Astrocyte of the spinal cord (primary cell): ENCODE results near the gene GAP43.
A peak's percentile ranks its signal among the peaks of the same experiment; 100 is the strongest.

Experiments
- DNase-seq: peaks from one replicate; pipeline ENCODE4 v3.0.0; 2011; ENCODE audit warnings: low read depth, low spot score
- H3K4me3 ChIP-seq: 2 replicates; pipeline ENCODE4 v1.5.1; 2011; ENCODE audit warnings: low read depth, mild to moderate bottlenecking, low read length, moderate library complexity
- CTCF ChIP-seq: IDR thresholded peaks from 2 replicates; pipeline ENCODE4 v1.5.1; 2012; ENCODE audit warnings: low read depth, mild to moderate bottlenecking, low read length, inconsistent platforms
- in situ Hi-C: cut with HindIII; loops from 2 replicates; pipeline ENCODE4 v1.10.0; 2017; ENCODE audit warnings: low sequenced_read_pairs

GAP43 gene

GRCh38 chr3:115709093-115709492, 85.8 kb downstream of the GAP43 start:
- no peak for TF ChIP-seq CTCF
- in situ Hi-C loops, result no loop called here
- no peak overlapping the region for H3K4me3 ChIP-seq
- DNase-seq, result no peak

- TF ChIP-seq CTCF, result no peak
- in situ Hi-C loops, result no loop called here
- no peak overlapping the region for H3K4me3 ChIP-seq
- DNase-seq, result no peak
Observed at GRCh38 chr3:115709931-115710330, 86.6 kb downstream of the GAP43 start.

DNA sequence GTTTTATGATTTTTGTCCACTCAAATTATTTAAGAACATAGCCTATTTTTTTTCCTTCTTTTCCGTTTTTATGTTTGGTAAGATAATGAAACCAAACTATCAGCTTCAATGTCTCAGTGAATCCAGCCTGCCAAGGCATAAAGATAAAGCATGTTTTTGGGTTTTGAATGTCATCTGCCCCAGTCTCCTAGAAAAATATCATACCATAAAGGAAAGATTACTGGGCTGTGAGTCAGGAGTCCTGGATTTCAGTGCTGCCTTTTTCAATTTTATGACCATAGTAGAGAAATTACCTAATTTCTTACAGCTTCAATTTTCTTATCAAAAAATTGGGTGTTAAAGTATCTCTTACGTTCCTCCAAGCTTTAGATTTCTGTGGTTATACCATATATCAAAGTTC, 87.5 kb downstream of the GAP43 start:
- in situ Hi-C loops, result no loop called here
- no peak for TF ChIP-seq CTCF
- no peak overlapping the region for H3K4me3 ChIP-seq
- DNase-seq, result no peak

DNA sequence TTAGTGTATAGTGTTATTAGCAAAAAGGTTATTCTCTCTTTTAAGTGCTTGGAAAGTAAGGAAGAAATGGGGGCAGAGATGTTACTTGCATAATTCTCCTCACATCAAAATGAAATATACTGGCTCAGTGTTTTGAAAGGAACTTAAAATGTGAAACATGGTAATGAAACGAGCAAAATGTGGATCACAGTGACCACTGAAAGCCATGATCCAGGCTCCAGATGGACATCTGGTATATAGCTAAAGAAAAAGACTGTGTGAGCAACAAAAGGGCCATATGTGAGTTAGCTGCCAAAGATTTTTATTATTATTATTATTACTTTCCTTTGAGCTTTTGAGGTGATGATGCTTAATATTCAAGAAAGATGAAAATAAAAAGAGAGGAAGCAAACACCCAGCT, 89.6 kb downstream of the GAP43 start:
- TF ChIP-seq CTCF, result no peak
- in situ Hi-C loops, result no loop called here
- DNase-seq, result no peak
- no peak overlapping the region for H3K4me3 ChIP-seq

GRCh38 chr3:115713284-115713683, 90.0 kb downstream of the GAP43 start:
- peak; percentile 38 for DNase-seq
- in situ Hi-C loops, result no loop called here

DNA sequence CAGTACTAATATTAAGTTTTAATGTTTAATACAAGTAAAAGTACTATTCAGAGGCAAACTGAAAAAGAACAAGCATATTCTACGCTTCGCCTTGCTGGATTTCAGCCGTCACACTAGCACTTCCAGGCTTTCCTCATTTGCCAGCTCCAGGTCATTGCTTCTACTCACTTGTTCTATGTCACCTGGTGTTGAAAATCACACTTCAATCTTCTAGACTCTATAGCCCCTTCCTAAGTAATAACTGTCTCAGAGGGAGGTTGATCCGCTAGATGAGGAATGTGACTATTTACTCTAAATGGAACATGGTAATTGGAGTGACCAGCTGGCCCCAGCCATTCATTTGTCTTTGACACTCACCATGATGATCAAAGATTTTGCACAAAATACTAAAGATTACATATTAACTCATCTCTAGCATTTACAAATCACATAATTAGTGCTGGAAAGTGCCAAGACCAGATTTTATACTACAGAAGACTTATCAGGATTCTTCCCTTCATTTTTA, 92.0 kb downstream of the GAP43 start:
- no peak for DNase-seq
- in situ Hi-C loops, result no loop called here
- no peak for TF ChIP-seq CTCF

More at GRCh38 chr3:115713284-115713683, 90.0 kb downstream of the GAP43 start:
- TF ChIP-seq CTCF, result no peak
- H3K4me3 ChIP-seq, result no peak overlapping the region

GRCh38 chr3:115720983-115721382, 97.7 kb downstream of the GAP43 start:
- TF ChIP-seq CTCF, result no peak
- no peak overlapping the region for H3K4me3 ChIP-seq
- in situ Hi-C loops, result no loop called here
- no peak for DNase-seq

More for the DNA sequence above, 92.0 kb downstream of the GAP43 start:
- no peak overlapping the region for H3K4me3 ChIP-seq
